LNCaP clone FGC (cell line): ENCODE data around the gene PNPLA5.

Source experiments
- DNase-seq: peaks from one replicate; pipeline ENCODE4 v3.0.0-alpha.2; 2011; ENCODE audit warnings: low read depth
- H3K4me3 ChIP-seq: 2 replicates; pipeline ENCODE4 v1.5.1; 2011; ENCODE audit warnings: mild to moderate bottlenecking, low read depth, low read length, control low read depth
- TF ChIP-seq, protein P1 (sequence below): IDR thresholded peaks from 2 replicates; pipeline ENCODE4 v1.5.1; 2012; ENCODE audit warnings: mild to moderate bottlenecking; ENCODE audit not compliant: control insufficient read depth, insufficient read depth; ENCODE audit errors: extremely low read depth

The PNPLA5 gene

GRCh38 chr22:43925433-43926348 is 33.9 kb upstream of the PNPLA5 start:
- TF ChIP-seq, protein P1, sequence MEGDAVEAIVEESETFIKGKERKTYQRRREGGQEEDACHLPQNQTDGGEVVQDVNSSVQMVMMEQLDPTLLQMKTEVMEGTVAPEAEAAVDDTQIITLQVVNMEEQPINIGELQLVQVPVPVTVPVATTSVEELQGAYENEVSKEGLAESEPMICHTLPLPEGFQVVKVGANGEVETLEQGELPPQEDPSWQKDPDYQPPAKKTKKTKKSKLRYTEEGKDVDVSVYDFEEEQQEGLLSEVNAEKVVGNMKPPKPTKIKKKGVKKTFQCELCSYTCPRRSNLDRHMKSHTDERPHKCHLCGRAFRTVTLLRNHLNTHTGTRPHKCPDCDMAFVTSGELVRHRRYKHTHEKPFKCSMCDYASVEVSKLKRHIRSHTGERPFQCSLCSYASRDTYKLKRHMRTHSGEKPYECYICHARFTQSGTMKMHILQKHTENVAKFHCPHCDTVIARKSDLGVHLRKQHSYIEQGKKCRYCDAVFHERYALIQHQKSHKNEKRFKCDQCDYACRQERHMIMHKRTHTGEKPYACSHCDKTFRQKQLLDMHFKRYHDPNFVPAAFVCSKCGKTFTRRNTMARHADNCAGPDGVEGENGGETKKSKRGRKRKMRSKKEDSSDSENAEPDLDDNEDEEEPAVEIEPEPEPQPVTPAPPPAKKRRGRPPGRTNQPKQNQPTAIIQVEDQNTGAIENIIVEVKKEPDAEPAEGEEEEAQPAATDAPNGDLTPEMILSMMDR, result no peak
- H3K4me3 ChIP-seq, result no peak overlapping the region
- no peak for DNase-seq

DNA sequence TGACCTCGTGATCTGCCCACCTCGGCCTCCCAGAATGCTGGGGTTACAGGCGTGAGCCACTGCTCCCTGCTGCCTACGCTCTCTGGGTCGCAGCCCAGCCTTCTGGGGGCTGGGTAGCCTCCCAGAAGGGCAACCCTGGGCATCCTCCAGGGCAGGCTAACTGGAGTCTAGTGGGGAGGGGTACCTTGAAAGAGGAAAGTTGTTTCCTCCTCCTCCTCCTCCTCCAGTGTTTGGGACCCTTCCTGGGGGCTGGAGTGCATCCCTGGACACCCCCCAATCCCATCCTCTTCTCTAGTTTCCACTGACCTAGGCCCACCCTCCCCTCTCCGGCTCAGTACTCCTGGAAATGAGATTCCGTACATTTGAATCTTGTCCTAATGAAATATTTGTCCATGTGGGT is 33.1 kb upstream of the PNPLA5 start:
- no peak overlapping the region for H3K4me3 ChIP-seq
- no peak for DNase-seq

GRCh38 chr22:43923631-43924464 is 32.0 kb upstream of the PNPLA5 start, which contains the start of gene PNPLA3:
PNPLA3 (plus strand) TSS chr22:43923805; CDS start chr22:43923912, 107 bp downstream.
- peak within 1 kb of the TSS; percentile 53 for H3K4me3 ChIP-seq
- TF ChIP-seq, protein P1, result no peak
- DNase-seq, result peak; percentile 39

More for the DNA sequence above, 33.1 kb upstream of the PNPLA5 start:
- TF ChIP-seq, protein P1, result no peak

DNA sequence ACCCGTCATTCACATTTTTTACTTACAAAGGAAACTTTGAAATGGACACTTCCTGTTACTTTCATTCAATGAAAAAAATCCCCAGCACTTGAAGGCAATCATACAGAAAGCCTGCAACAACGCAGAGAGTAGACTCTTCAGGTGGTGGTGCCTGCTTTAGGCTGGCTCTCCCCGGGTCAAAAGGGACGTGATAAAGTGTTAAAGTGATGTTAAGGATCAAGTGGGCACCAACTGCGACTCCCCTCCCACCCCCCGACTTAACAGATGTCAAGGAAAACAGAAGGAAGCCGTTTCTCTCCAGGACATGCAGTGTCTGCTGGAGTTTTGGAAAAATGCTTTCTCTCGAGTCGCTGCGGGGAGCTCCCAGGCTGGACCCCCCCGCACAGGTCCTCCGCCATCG is 31.4 kb upstream of the PNPLA5 start:
- no peak for DNase-seq
- no peak overlapping the region for H3K4me3 ChIP-seq

DNA sequence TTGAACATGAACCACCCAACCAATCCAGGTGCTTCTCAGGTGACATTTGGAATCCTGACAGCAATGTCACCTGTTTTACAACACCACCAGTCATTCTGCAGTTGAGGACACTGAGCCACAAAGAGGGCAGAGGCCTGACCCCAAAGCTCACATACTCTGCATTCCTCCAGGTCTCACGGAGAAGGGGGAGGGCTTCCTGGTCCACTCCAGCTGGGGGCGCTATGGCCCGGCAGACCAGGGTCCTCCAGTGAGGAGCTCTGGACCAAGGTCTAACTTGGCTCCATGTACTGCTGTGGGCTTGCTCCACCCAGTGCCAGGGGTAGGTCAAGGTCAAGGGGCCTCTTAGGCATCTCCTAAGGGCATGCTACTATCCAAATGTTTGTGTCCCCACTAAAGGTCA is 30.3 kb upstream of the PNPLA5 start:
- TF ChIP-seq, protein P1, result no peak
- H3K4me3 ChIP-seq, result no peak overlapping the region
- DNase-seq, result no peak

More for the DNA sequence above, 31.4 kb upstream of the PNPLA5 start:
- TF ChIP-seq, protein P1, result no peak

DNA sequence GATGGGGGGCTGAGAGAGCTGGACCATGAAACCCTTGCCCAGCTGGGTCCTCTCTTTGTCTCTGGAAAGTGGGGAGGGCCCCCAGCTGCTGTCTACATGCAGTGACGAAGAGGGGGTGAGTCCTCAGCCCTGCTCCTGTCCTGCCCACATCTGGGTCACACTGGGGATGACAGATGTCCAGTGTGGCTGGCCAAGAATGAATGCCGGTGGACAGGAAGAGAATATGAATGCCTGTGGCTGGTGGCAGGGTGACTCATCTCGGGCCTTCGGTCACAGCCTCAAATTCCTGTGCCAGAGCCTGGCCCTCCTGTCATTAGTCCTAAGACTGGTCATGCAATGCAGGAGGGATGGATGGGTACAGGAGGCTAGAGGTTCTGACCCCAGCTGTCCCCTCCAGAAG is 29.6 kb upstream of the PNPLA5 start:
- no peak for DNase-seq
- TF ChIP-seq, protein P1, result no peak
- H3K4me3 ChIP-seq, result no peak overlapping the region
